Measurements from ENCODE around the gene RNF32. TPM values are rescaled to one million over a fixed set of nuclear protein-coding genes. Genes with fewer than 3 reads are reported as not detected.

Gene RNF32
- 1.0 TPM for polyA plus RNA-seq (2012; ENCODE audit: insufficient read length, low read depth)

GRCh38 chr7:156640257-156640948, at the start of gene RNF32:
TSS of gene RNF32 (plus strand) at chr7:156640774. CDS start at chr7:156643878, 3,104 bp downstream.
- TF ChIP-seq POLR2AphosphoS5 (IDR thresholded peaks at IDR 0.05; ENCODE audit: low read depth, low read length) (peak; percentile 33; the same call in 1 of the 2 replicates), FOXP2 (optimal IDR thresholded peaks at IDR 0.05; ENCODE audit: borderline replicate concordance, extremely low read depth, extremely low read length, insufficient read depth) (peak; percentile 12), REST (IDR thresholded peaks at IDR 0.05; ENCODE audit: insufficient read depth in 1 of 2, low read depth in 2 of 2, low read length in 2 of 2) (no peak)

GRCh38 chr7:156592155-156592884, 48.3 kb upstream of the RNF32 start:
- TF ChIP-seq REST (IDR thresholded peaks at IDR 0.05; ENCODE audit: insufficient read depth in 1 of 2, low read depth in 2 of 2, low read length in 2 of 2): no peak
- TF ChIP-seq SIN3A (IDR thresholded peaks at IDR 0.05; ENCODE audit: borderline replicate concordance, insufficient read depth, low read length): no peak
- TF ChIP-seq POLR2AphosphoS5 (IDR thresholded peaks at IDR 0.05; ENCODE audit: low read depth, low read length): no peak
- no peak for TF ChIP-seq TAF1 (IDR thresholded peaks at IDR 0.05; ENCODE audit: borderline replicate concordance, insufficient read depth, low read length)

- TF ChIP-seq SIN3A (IDR thresholded peaks at IDR 0.05; ENCODE audit: borderline replicate concordance, insufficient read depth, low read length): no peak
- TF ChIP-seq FOXP2 (optimal IDR thresholded peaks at IDR 0.05; ENCODE audit: borderline replicate concordance, extremely low read depth, extremely low read length, insufficient read depth): no peak
- no peak for TF ChIP-seq TAF1 (IDR thresholded peaks at IDR 0.05; ENCODE audit: borderline replicate concordance, insufficient read depth, low read length)
- no peak for TF ChIP-seq REST (IDR thresholded peaks at IDR 0.05; ENCODE audit: insufficient read depth in 1 of 2, low read depth in 2 of 2, low read length in 2 of 2)
- TF ChIP-seq POLR2AphosphoS5 (IDR thresholded peaks at IDR 0.05; ENCODE audit: low read depth, low read length): no peak
These were observed 46.1 kb upstream of the RNF32 start for GRCh38 chr7:156594283-156595080.

- no peak for TF ChIP-seq POLR2AphosphoS5 (IDR thresholded peaks at IDR 0.05; ENCODE audit: low read depth, low read length)
- TF ChIP-seq TAF1 (IDR thresholded peaks at IDR 0.05; ENCODE audit: borderline replicate concordance, insufficient read depth, low read length): no peak
- TF ChIP-seq FOXP2 (optimal IDR thresholded peaks at IDR 0.05; ENCODE audit: borderline replicate concordance, extremely low read depth, extremely low read length, insufficient read depth): no peak
- no peak for TF ChIP-seq SIN3A (IDR thresholded peaks at IDR 0.05; ENCODE audit: borderline replicate concordance, insufficient read depth, low read length)
- no peak for TF ChIP-seq REST (IDR thresholded peaks at IDR 0.05; ENCODE audit: insufficient read depth in 1 of 2, low read depth in 2 of 2, low read length in 2 of 2)
These were observed 40.1 kb upstream of the RNF32 start for GRCh38 chr7:156600496-156600895.

Data from PFSK-1 (cell line).